ENCODE measurements around the gene C8A.

Gene C8A

DNA sequence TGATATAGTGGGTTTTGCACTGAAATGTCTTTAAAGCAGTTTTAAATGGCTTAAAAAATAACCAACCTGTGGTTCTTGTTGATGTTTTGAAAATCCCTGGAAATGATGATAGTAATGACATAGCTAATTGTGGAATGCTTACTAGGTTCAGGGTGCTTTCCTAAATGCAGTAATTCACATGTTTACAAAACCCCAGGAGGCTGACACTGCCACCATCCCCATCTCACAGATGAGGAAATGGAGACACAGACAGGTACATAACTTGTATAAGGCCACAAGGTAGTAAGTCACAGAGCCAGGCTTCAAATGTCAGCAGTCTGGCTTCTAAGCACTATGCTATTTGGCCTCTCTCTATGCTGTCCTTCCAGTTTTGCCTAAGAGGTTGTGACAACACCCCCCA is 70.6 kb downstream of the C8A start:
- H3K9ac ChIP-seq (ENCODE audit: low read depth, low read length), result no peak overlapping the region
- no peaks in the 10 kb centered on the region for H3K27me3 ChIP-seq (ENCODE audit: insufficient read depth, low read length)
- H3K9me3 ChIP-seq (ENCODE audit: insufficient read depth, low read depth, low read length), result no peaks in the 10 kb centered on the region
- no peak overlapping the region for H3K4me3 ChIP-seq (ENCODE audit: low read length)
- H3K36me3 ChIP-seq (ENCODE audit: insufficient read depth, low read length), result no peaks in the 10 kb centered on the region
- no peak overlapping the region for H3K27ac ChIP-seq (ENCODE audit: low read depth, low read length)
- peaks cover 13% of the 10 kb centered on the region for H3K4me1 ChIP-seq (ENCODE audit: insufficient read depth, low read length)

DNA sequence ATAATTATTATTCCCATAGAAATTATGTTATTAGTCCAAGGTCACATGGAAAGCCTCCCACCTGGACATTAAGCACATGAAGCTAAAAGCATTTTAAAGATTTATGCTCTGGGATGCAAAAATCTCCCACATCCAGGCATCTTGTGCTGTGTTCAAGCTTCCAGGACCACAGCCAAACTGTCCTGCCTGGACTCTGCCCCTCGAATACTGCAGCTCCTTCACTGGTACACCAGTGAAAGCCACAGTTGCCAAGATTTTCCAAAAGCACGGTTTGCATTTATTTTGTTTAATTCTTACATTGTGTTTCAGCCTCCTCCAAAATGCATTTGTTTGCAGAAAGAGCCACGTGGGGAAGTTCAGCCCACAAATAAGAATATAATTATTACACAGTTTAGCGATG is 72.6 kb downstream of the C8A start:
- 86% methylated on average over 4 of the region's 4 CpGs for WGBS
- peaks cover 23% of the 10 kb centered on the region for H3K4me1 ChIP-seq (ENCODE audit: insufficient read depth, low read length)
- no peaks in the 10 kb centered on the region for H3K9me3 ChIP-seq (ENCODE audit: insufficient read depth, low read depth, low read length)
- H3K27ac ChIP-seq (ENCODE audit: low read depth, low read length), result no peak overlapping the region
- H3K27me3 ChIP-seq (ENCODE audit: insufficient read depth, low read length), result no peaks in the 10 kb centered on the region
- no peaks in the 10 kb centered on the region for H3K36me3 ChIP-seq (ENCODE audit: insufficient read depth, low read length)
- H3K4me3 ChIP-seq (ENCODE audit: low read length), result no peak overlapping the region
- H3K9ac ChIP-seq (ENCODE audit: low read depth, low read length), result no peak overlapping the region

DNA sequence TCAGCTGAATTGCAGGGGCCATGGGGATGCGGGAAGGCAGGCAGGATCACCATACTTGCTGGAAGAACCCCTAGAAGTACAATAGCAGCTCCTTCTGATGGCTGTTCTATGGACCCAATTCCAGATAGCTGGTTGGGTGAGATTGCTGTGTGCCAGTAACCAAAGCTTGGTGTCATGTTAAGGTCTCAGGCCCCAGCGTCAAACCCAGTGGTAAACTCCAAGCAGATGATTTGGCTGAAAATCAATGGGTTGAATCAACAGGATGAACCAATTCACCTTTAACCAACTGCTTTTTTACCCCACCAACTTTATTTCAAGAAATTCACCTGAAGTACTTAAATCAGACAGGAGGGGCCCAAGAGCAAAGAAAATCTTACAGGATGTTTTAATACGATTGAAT is 73.4 kb downstream of the C8A start:
- Histone ChIP-seq H3K9ac (ENCODE audit: low read depth, low read length) (no peak overlapping the region), H3K4me1 (ENCODE audit: insufficient read depth, low read length) (peaks cover 23% of the 10 kb centered on the region)
- WGBS, result 93% methylated on average over 3 of the region's 3 CpGs

DNA sequence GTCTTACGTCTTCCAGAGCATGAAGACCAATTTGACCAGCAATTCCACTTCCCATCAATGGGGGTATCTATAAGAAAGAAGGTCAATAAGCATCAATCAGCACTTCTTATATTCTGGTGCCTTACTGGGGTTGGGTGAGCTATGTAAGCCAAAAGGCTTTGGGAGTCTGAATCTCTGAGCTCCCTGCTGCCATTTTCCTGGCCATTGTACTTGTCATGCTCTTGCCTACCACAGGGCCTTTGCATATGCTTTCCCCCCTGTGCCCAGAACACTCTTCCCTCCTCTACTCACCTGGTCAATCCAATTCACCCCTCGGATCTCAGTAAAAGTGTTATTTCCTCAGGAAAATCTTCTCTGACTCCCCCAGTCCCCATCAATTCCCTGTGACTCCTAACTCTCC is 74.9 kb downstream of the C8A start:
- 76% methylated on average over 2 of the region's 2 CpGs for WGBS
- Histone ChIP-seq H3K9me3 (ENCODE audit: insufficient read depth, low read depth, low read length) (no peaks in the 10 kb centered on the region), H3K4me3 (ENCODE audit: low read length) (no peak overlapping the region), H3K36me3 (ENCODE audit: insufficient read depth, low read length) (no peaks in the 10 kb centered on the region), H3K4me1 (ENCODE audit: insufficient read depth, low read length) (peaks cover 22% of the 10 kb centered on the region), H3K27me3 (ENCODE audit: insufficient read depth, low read length) (peaks cover 9% of the 10 kb centered on the region; the same call in 1 of the 2 replicates), H3K27ac (ENCODE audit: low read depth, low read length) (no peak overlapping the region), H3K9ac (ENCODE audit: low read depth, low read length) (no peak overlapping the region)

More for the DNA sequence above, 73.4 kb downstream of the C8A start:
- Histone ChIP-seq H3K27me3 (ENCODE audit: insufficient read depth, low read length) (peaks cover under 1% of the 10 kb centered on the region; the same call in 1 of the 2 replicates), H3K9me3 (ENCODE audit: insufficient read depth, low read depth, low read length) (no peaks in the 10 kb centered on the region), H3K36me3 (ENCODE audit: insufficient read depth, low read length) (no peaks in the 10 kb centered on the region), H3K27ac (ENCODE audit: low read depth, low read length) (no peak overlapping the region), H3K4me3 (ENCODE audit: low read length) (no peak overlapping the region)

DNA sequence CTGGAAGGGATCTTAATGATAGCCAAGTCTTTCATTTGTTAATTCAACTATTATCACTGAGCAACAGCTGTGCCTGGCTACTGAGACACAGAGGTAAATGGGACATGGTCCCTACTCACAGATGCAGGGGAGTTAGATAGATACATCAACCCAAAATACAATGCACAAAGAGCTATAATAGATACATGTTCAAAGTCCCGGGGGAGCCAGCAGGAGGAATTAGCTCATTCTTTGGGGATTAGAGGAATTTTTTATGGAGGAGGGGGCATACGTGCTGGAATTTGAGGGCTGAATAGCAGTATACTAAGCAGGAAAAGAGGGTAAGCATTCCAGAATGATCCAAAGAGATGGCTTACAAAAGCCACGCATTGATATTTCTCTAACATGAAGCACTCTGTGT is 76.6 kb downstream of the C8A start:
- Histone ChIP-seq H3K4me1 (ENCODE audit: insufficient read depth, low read length) (peaks cover 23% of the 10 kb centered on the region), H3K27me3 (ENCODE audit: insufficient read depth, low read length) (peaks cover 17% of the 10 kb centered on the region; the same call in 1 of the 2 replicates), H3K9ac (ENCODE audit: low read depth, low read length) (no peak overlapping the region), H3K27ac (ENCODE audit: low read depth, low read length) (no peak overlapping the region), H3K36me3 (ENCODE audit: insufficient read depth, low read length) (no peaks in the 10 kb centered on the region), H3K9me3 (ENCODE audit: insufficient read depth, low read depth, low read length) (no peaks in the 10 kb centered on the region), H3K4me3 (ENCODE audit: low read length) (no peak overlapping the region)
- 67% methylated on average over 3 of the region's 3 CpGs for WGBS

DNA sequence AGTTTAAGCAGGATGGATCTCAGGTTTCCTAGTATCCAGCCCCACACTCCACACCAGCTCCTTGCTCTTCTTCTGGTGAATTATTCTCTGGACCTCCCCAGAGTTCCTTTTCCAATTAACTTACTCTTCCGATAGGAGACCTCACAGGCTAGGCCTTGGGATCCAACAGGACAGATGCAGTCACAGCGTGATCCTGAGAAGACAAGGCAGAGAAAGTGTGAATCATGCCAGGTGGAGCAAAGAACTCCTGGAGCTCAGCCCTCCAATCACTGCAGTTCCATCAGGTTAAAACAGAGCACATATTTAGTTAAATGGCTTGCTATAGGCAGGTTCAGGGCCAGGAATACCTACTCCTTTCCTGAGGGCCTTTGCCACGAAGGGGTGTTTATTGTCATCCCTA is 77.1 kb downstream of the C8A start:
- Histone ChIP-seq H3K4me3 (ENCODE audit: low read length) (no peak overlapping the region), H3K4me1 (ENCODE audit: insufficient read depth, low read length) (peaks cover 23% of the 10 kb centered on the region), H3K36me3 (ENCODE audit: insufficient read depth, low read length) (no peaks in the 10 kb centered on the region), H3K9me3 (ENCODE audit: insufficient read depth, low read depth, low read length) (no peaks in the 10 kb centered on the region), H3K9ac (ENCODE audit: low read depth, low read length) (no peak overlapping the region), H3K27me3 (ENCODE audit: insufficient read depth, low read length) (peaks cover 17% of the 10 kb centered on the region; the same call in 1 of the 2 replicates), H3K27ac (ENCODE audit: low read depth, low read length) (no peak overlapping the region)
- WGBS, result 86% methylated on average over 3 of the region's 3 CpGs

DNA sequence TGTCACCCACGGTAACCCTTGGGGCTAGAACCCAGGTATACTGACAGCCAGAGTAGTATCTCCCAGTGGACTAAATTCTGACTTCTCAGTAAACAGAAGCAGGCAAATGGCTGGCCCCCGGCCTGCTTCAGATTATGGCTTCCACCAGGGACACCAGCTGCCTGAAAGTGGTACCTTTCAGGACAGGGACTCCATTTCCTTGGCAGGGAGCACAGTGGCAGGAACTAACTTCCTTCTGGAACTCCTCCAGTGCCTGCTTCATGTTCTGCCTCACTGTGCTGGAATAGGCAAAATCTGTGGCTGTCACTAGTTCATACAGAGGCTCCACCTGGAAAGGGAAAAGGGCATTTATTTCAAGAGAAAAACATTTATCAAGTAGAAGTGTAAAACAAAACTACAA is 78.6 kb downstream of the C8A start:
- 94% methylated on average over 2 of the region's 2 CpGs for WGBS
- Histone ChIP-seq H3K27ac (ENCODE audit: low read depth, low read length) (no peak overlapping the region), H3K9me3 (ENCODE audit: insufficient read depth, low read depth, low read length) (no peaks in the 10 kb centered on the region), H3K4me3 (ENCODE audit: low read length) (no peak overlapping the region), H3K36me3 (ENCODE audit: insufficient read depth, low read length) (no peaks in the 10 kb centered on the region), H3K4me1 (ENCODE audit: insufficient read depth, low read length) (peaks cover 23% of the 10 kb centered on the region), H3K9ac (ENCODE audit: low read depth, low read length) (no peak overlapping the region), H3K27me3 (ENCODE audit: insufficient read depth, low read length) (peaks cover 24% of the 10 kb centered on the region; the same call in 1 of the 2 replicates)

DNA sequence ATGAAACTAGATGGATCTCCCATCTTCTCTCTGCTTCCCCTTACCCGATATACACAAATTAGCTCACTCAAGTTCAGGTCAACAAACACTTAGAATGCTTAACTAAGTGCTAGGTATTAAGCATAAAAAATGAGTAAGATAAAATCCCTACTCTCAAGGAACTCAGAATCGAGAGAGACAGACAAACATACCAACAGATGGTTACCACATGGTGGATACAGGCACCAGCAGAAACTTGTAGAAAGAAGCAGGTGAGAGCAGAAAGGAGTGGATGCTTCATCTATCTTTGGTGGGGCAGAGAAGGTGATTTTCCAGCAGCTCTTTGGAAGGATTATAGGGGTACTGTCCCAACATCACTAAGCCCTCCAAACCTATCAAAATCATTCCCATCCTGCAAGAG is 79.0 kb downstream of the C8A start:
- H3K9ac ChIP-seq (ENCODE audit: low read depth, low read length), result no peak overlapping the region
- H3K4me3 ChIP-seq (ENCODE audit: low read length), result no peak overlapping the region
- H3K36me3 ChIP-seq (ENCODE audit: insufficient read depth, low read length), result no peaks in the 10 kb centered on the region
- H3K27me3 ChIP-seq (ENCODE audit: insufficient read depth, low read length), result peaks cover 27% of the 10 kb centered on the region; the same call in 1 of the 2 replicates
- peaks cover 23% of the 10 kb centered on the region for H3K4me1 ChIP-seq (ENCODE audit: insufficient read depth, low read length)
- WGBS, result 100% methylated on average over 1 of the region's 2 CpGs
- H3K9me3 ChIP-seq (ENCODE audit: insufficient read depth, low read depth, low read length), result no peaks in the 10 kb centered on the region
- H3K27ac ChIP-seq (ENCODE audit: low read depth, low read length), result no peak overlapping the region

DNA sequence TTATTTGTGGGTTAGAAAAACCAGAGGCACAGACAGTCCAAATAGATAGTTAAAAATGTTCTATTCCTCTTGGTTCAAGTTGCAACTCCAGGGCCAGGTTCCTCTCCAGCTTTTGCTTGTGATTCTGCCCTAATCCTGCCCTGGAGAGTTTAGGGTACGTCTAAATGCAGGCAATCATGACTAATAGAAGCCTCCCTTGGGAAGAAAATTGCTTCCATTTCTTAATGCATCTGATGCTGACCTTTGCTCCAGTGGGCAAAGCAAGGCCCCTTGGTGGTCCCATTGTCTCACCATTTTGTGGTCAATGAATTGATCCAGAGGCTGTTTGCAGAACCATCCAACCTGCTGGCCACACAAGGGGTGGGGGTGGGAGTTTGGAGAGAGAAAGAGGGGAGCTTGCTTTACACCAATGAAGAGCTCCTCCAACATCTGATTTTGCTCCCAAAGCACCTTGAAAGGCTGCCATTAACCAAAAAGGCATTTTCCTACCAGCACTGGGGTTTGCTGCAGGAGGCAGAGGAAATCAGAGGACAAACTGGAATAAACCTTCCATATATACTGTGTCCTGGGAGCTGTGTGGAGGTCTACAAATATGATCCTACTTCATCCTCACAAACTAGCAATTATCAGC is 79.9 kb downstream of the C8A start:
- Histone ChIP-seq H3K9ac (ENCODE audit: low read depth, low read length) (no peak overlapping the region), H3K4me1 (ENCODE audit: insufficient read depth, low read length) (peaks cover 28% of the 10 kb centered on the region), H3K27me3 (ENCODE audit: insufficient read depth, low read length) (peaks cover 28% of the 10 kb centered on the region; the same call in 1 of the 2 replicates), H3K4me3 (ENCODE audit: low read length) (no peak overlapping the region), H3K9me3 (ENCODE audit: insufficient read depth, low read depth, low read length) (no peaks in the 10 kb centered on the region), H3K36me3 (ENCODE audit: insufficient read depth, low read length) (no peaks in the 10 kb centered on the region), H3K27ac (ENCODE audit: low read depth, low read length) (no peak overlapping the region)
- WGBS, result 7% methylated on average over 1 of the region's 1 CpG

DNA sequence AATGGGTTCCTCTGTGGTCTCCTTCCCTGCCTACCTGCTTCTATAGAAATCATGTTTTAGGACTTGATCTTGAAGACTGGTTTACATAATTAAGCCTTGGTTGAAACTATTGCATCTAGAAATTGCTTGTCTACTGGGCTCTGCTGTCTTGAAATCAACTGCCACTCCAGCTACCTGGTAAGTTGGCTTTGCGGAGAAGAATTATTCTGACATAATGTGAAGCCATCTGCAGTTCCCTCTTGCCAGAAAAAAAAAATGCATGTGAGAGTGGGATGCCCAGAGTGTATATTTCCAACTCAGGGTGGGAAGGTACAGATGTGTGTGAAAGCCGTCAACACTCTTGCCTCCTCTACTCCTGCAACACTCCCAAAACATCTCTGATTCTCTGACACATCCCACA is 84.0 kb downstream of the C8A start:
- Histone ChIP-seq H3K4me3 (ENCODE audit: low read length) (no peak overlapping the region), H3K9me3 (ENCODE audit: insufficient read depth, low read depth, low read length) (no peaks in the 10 kb centered on the region), H3K27me3 (ENCODE audit: insufficient read depth, low read length) (peaks cover 21% of the 10 kb centered on the region; the same call in 1 of the 2 replicates), H3K9ac (ENCODE audit: low read depth, low read length) (no peak overlapping the region), H3K27ac (ENCODE audit: low read depth, low read length) (no peak overlapping the region), H3K4me1 (ENCODE audit: insufficient read depth, low read length) (peaks cover 17% of the 10 kb centered on the region), H3K36me3 (ENCODE audit: insufficient read depth, low read length) (no peaks in the 10 kb centered on the region)
- WGBS, result 98% methylated on average over 2 of the region's 2 CpGs

DNA sequence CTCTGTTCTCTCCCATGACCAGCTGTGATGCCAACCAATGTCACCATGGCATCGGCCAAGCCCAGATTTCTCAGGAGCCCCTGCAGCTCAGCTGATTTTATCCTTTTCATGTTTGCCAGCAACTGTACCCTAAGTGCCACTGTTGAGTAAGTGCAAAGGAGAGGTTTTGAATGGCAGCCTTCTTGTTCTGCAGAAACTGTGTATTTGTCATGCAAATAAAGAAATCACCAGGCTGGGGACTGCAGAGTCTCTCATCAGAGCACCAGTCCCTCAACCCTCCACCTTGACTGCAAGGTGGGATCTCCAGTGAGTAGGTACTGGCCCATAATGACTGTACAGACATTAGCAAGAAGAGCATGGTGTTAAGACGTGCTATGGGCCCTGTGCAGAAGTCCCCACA is 84.6 kb downstream of the C8A start:
- Histone ChIP-seq H3K9me3 (ENCODE audit: insufficient read depth, low read depth, low read length) (no peaks in the 10 kb centered on the region), H3K4me1 (ENCODE audit: insufficient read depth, low read length) (peaks cover 17% of the 10 kb centered on the region), H3K36me3 (ENCODE audit: insufficient read depth, low read length) (no peaks in the 10 kb centered on the region), H3K9ac (ENCODE audit: low read depth, low read length) (no peak overlapping the region), H3K27me3 (ENCODE audit: insufficient read depth, low read length) (peaks cover 18% of the 10 kb centered on the region; the same call in 1 of the 2 replicates), H3K27ac (ENCODE audit: low read depth, low read length) (no peak overlapping the region), H3K4me3 (ENCODE audit: low read length) (no peak overlapping the region)
- WGBS, result 70% methylated on average over 2 of the region's 2 CpGs

DNA sequence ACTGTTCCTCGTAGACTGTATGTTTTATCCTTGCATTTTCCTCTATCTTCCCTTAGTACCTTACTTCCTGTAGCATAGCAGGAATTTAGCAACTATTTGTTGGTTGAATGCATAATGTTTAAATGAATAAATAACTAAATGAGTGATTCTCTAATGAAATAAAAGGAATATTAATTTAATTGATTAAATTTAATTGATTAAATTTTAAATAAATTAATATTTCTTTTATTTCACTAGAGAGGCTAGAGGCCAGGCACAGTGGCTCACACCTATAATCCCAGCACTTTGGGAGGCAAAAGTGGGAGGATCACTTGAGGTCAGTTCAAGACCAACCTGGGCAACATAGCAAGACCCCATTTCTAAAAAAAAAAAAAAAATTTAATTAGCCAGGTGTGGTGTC is 85.4 kb downstream of the C8A start:
- WGBS, result no CpG with 5 or more reads among the region's 1 CpG
- H3K9me3 ChIP-seq (ENCODE audit: insufficient read depth, low read depth, low read length), result no peaks in the 10 kb centered on the region
- peaks cover 11% of the 10 kb centered on the region for H3K4me1 ChIP-seq (ENCODE audit: insufficient read depth, low read length)
- H3K4me3 ChIP-seq (ENCODE audit: low read length), result no peak overlapping the region
- H3K36me3 ChIP-seq (ENCODE audit: insufficient read depth, low read length), result no peaks in the 10 kb centered on the region
- no peak overlapping the region for H3K9ac ChIP-seq (ENCODE audit: low read depth, low read length)
- H3K27me3 ChIP-seq (ENCODE audit: insufficient read depth, low read length), result peaks cover 18% of the 10 kb centered on the region; the same call in 1 of the 2 replicates
- H3K27ac ChIP-seq (ENCODE audit: low read depth, low read length), result no peak overlapping the region

Measured in HUES64 (cell line).